ENCODE results near the gene NT5C1B.

The NT5C1B gene

GRCh38 chr2:18522484-18523146, 66.8 kb downstream of the NT5C1B start:
- H3K79me1 ChIP-seq (ENCODE audit: low read depth, low read length), result no peaks in the 10 kb centered on the region
- no peak overlapping the region for H3K4ac ChIP-seq (ENCODE audit: low read length)
- no peak overlapping the region for H2AFZ ChIP-seq (ENCODE audit: low read length)
- H3K4me1 ChIP-seq (ENCODE audit: control insufficient read depth in 2 of 2, insufficient read depth in 1 of 2, low read depth in 1 of 2, low read length in 2 of 2), result peaks cover 0 to 2% of the 10 kb centered on the region in 2 donors
- no peak overlapping the region for H2BK120ac ChIP-seq (ENCODE audit: low read depth, low read length)
- H3K9me3 ChIP-seq (replicated peaks in 1 of 2; ENCODE audit: control insufficient read depth in 2 of 2, insufficient read depth in 1 of 2, low read depth in 1 of 2, low read length in 2 of 2), result no peaks in the 10 kb centered on the region
- no peak overlapping the region for H2BK12ac ChIP-seq (ENCODE audit: low read length)
- no peak overlapping the region for H4K8ac ChIP-seq (ENCODE audit: low read depth, low read length)
- no peak overlapping the region for H3K14ac ChIP-seq (ENCODE audit: low read length)
- H2AK5ac ChIP-seq (ENCODE audit: low read depth, low read length), result no peak overlapping the region
- H3K9ac ChIP-seq (ENCODE audit: low read depth, low read length, poor library complexity), result no peak overlapping the region
- H2BK5ac ChIP-seq (ENCODE audit: low read length), result no peak overlapping the region
- DNase-seq (ENCODE audit: low spot score), result no peak
- no peak overlapping the region for H3K27ac ChIP-seq (replicated peaks; ENCODE audit: low read length)
- H3K4me3 ChIP-seq (ENCODE audit: low read length in 2 of 2), result no peak overlapping the region
- H3K27me3 ChIP-seq (ENCODE audit: control insufficient read depth in 3 of 3, insufficient read depth in 3 of 3, low read depth in 1 of 3, low read length in 3 of 3), result peaks cover 0 to 30% (median 0%) of the 10 kb centered on the region in 3 experiments
- H3K23ac ChIP-seq (ENCODE audit: low read depth, low read length, poor library complexity), result no peak overlapping the region
- H3K4me2 ChIP-seq (ENCODE audit: insufficient read depth, low read length, poor library complexity, severe bottlenecking), result no peak overlapping the region
- WGBS, 2 donors (ENCODE audit: extremely low coverage in 2 of 2, insufficient read length in 2 of 2, insufficient replicate concordance in 1 of 2), result no CpG with 5 or more reads among the region's 2 CpGs
- no peaks in the 10 kb centered on the region for H3K36me3 ChIP-seq (replicated peaks in 1 of 2; ENCODE audit: control insufficient read depth in 2 of 2, insufficient read depth in 2 of 2, low read length in 2 of 2)
- no peak overlapping the region for H3K18ac ChIP-seq (ENCODE audit: low read length)
- H2BK15ac ChIP-seq (ENCODE audit: low read length), result no peak overlapping the region
- H4K91ac ChIP-seq (ENCODE audit: low read depth, low read length, poor library complexity), result peak overlapping the region; percentile 32

GRCh38 chr2:18520451-18521425, 68.6 kb downstream of the NT5C1B start:
- H2BK15ac ChIP-seq (ENCODE audit: low read length), result no peak overlapping the region
- H4K8ac ChIP-seq (ENCODE audit: low read depth, low read length), result no peak overlapping the region
- no peak overlapping the region for H3K4me3 ChIP-seq (ENCODE audit: low read length in 2 of 2)
- no peak overlapping the region for H3K9ac ChIP-seq (ENCODE audit: low read depth, low read length, poor library complexity)
- WGBS, 2 donors (ENCODE audit: extremely low coverage in 2 of 2, insufficient read length in 2 of 2, insufficient replicate concordance in 1 of 2), result no CpG with 5 or more reads among the region's 16 CpGs
- H3K18ac ChIP-seq (ENCODE audit: low read length), result no peak overlapping the region
- H2BK120ac ChIP-seq (ENCODE audit: low read depth, low read length), result no peak overlapping the region
- no peak overlapping the region for H3K14ac ChIP-seq (ENCODE audit: low read length)
- no peak overlapping the region for H2AK5ac ChIP-seq (ENCODE audit: low read depth, low read length)
- no peak overlapping the region for H4K91ac ChIP-seq (ENCODE audit: low read depth, low read length, poor library complexity)
- H2BK5ac ChIP-seq (ENCODE audit: low read length), result no peak overlapping the region
- H3K9me3 ChIP-seq (replicated peaks in 1 of 2; ENCODE audit: control insufficient read depth in 2 of 2, insufficient read depth in 1 of 2, low read depth in 1 of 2, low read length in 2 of 2), result no peaks in the 10 kb centered on the region
- H3K27me3 ChIP-seq (ENCODE audit: control insufficient read depth in 3 of 3, insufficient read depth in 3 of 3, low read depth in 1 of 3, low read length in 3 of 3), result peaks cover 0 to 24% (median 0%) of the 10 kb centered on the region in 3 experiments
- H2AFZ ChIP-seq (ENCODE audit: low read length), result peak overlapping the region; percentile 42
- no peak overlapping the region for H3K4ac ChIP-seq (ENCODE audit: low read length)
- H2BK12ac ChIP-seq (ENCODE audit: low read length), result no peak overlapping the region
- peak; percentile 77 for DNase-seq (ENCODE audit: low spot score)
- no peak overlapping the region for H3K23ac ChIP-seq (ENCODE audit: low read depth, low read length, poor library complexity)
- no peaks in the 10 kb centered on the region for H3K79me1 ChIP-seq (ENCODE audit: low read depth, low read length)
- H3K36me3 ChIP-seq (replicated peaks in 1 of 2; ENCODE audit: control insufficient read depth in 2 of 2, insufficient read depth in 2 of 2, low read length in 2 of 2), result no peaks in the 10 kb centered on the region
- no peak overlapping the region for H3K4me2 ChIP-seq (ENCODE audit: insufficient read depth, low read length, poor library complexity, severe bottlenecking)
- peaks cover 0 to 6% of the 10 kb centered on the region in 2 donors for H3K4me1 ChIP-seq (ENCODE audit: control insufficient read depth in 2 of 2, insufficient read depth in 1 of 2, low read depth in 1 of 2, low read length in 2 of 2)
- no peak overlapping the region for H3K27ac ChIP-seq (replicated peaks; ENCODE audit: low read length)

- no peak overlapping the region for H3K27ac ChIP-seq (replicated peaks; ENCODE audit: low read length)
- no peak overlapping the region for H4K8ac ChIP-seq (ENCODE audit: low read depth, low read length)
- H2AK5ac ChIP-seq (ENCODE audit: low read depth, low read length), result no peak overlapping the region
- WGBS, 2 donors (ENCODE audit: extremely low coverage in 2 of 2, insufficient read length in 2 of 2, insufficient replicate concordance in 1 of 2), result no CpG with 5 or more reads among the region's 7 CpGs
- H3K4me2 ChIP-seq (ENCODE audit: insufficient read depth, low read length, poor library complexity, severe bottlenecking), result no peak overlapping the region
- no peak overlapping the region for H3K9ac ChIP-seq (ENCODE audit: low read depth, low read length, poor library complexity)
- no peak overlapping the region for H3K4ac ChIP-seq (ENCODE audit: low read length)
- no peak overlapping the region for H3K18ac ChIP-seq (ENCODE audit: low read length)
- H3K27me3 ChIP-seq (ENCODE audit: control insufficient read depth in 3 of 3, insufficient read depth in 3 of 3, low read depth in 1 of 3, low read length in 3 of 3), result peaks cover 0 to 24% (median 0%) of the 10 kb centered on the region in 3 experiments
- H3K14ac ChIP-seq (ENCODE audit: low read length), result no peak overlapping the region
- H3K4me3 ChIP-seq (ENCODE audit: low read length in 2 of 2), result no peak overlapping the region
- no peaks in the 10 kb centered on the region for H3K9me3 ChIP-seq (replicated peaks in 1 of 2; ENCODE audit: control insufficient read depth in 2 of 2, insufficient read depth in 1 of 2, low read depth in 1 of 2, low read length in 2 of 2)
- DNase-seq (ENCODE audit: low spot score), result no peak
- no peak overlapping the region for H2BK15ac ChIP-seq (ENCODE audit: low read length)
- no peaks in the 10 kb centered on the region for H3K79me1 ChIP-seq (ENCODE audit: low read depth, low read length)
- no peak overlapping the region for H2BK120ac ChIP-seq (ENCODE audit: low read depth, low read length)
- no peak overlapping the region for H2AFZ ChIP-seq (ENCODE audit: low read length)
- H3K36me3 ChIP-seq (replicated peaks in 1 of 2; ENCODE audit: control insufficient read depth in 2 of 2, insufficient read depth in 2 of 2, low read length in 2 of 2), result no peaks in the 10 kb centered on the region
- no peak overlapping the region for H4K91ac ChIP-seq (ENCODE audit: low read depth, low read length, poor library complexity)
- no peak overlapping the region for H3K23ac ChIP-seq (ENCODE audit: low read depth, low read length, poor library complexity)
- H2BK12ac ChIP-seq (ENCODE audit: low read length), result no peak overlapping the region
- H2BK5ac ChIP-seq (ENCODE audit: low read length), result no peak overlapping the region
- H3K4me1 ChIP-seq (ENCODE audit: control insufficient read depth in 2 of 2, insufficient read depth in 1 of 2, low read depth in 1 of 2, low read length in 2 of 2), result peaks cover 0 to 8% of the 10 kb centered on the region in 2 donors
Observed at GRCh38 chr2:18519914-18520450, 69.4 kb downstream of the NT5C1B start.

Measured in neuronal stem cell (in vitro differentiated cells).